Smooth muscle cell (in vitro differentiated cells): ENCODE measurements around the gene EAF1. TPM values are rescaled to one million over a fixed set of nuclear protein-coding genes. Genes with fewer than 3 reads are reported as not detected.

Experiments
- DNase-seq: peaks from one replicate; lab custom pipeline; 2025; ENCODE audit not compliant: unreplicated experiment; lab: John Stamatoyannopoulos, UW
- H2AFZ ChIP-seq: fragments of 200-600 bp; sonication (generic); 2 replicates; pipeline ENCODE4 v1.6.0; 2016; ENCODE audit warnings: antibody characterized with exemption, low read depth, mild to moderate bottlenecking
- H3F3A ChIP-seq: fragments of 200-600 bp; sonication (generic); 2 replicates; pipeline ENCODE4 v1.6.0; 2017; ENCODE audit warnings: antibody characterized with exemption, low read depth
- H3K27ac ChIP-seq: fragments of 200-600 bp; sonication (generic); 2 replicates; pipeline ENCODE4 v1.5.1; 2016; ENCODE audit warnings: low read depth, mild to moderate bottlenecking
- H3K27me3 ChIP-seq: fragments of 200-600 bp; sonication (generic); 2 replicates; pipeline ENCODE4 v1.6.1; 2016; ENCODE audit warnings: low read depth, mild to moderate bottlenecking
- H3K36me3 ChIP-seq: fragments of 200-600 bp; sonication (generic); 2 replicates; pipeline ENCODE4 v1.5.1; 2016; ENCODE audit warnings: low read depth
- H3K4me1 ChIP-seq: fragments of 200-600 bp; sonication (generic); 2 replicates; pipeline ENCODE4 v1.5.1; 2016; ENCODE audit warnings: low read depth
- H3K4me2 ChIP-seq: fragments of 200-600 bp; sonication (generic); 2 replicates; pipeline ENCODE4 v1.6.0; 2016; ENCODE audit warnings: mild to moderate bottlenecking
- H3K4me3 ChIP-seq: fragments of 200-600 bp; sonication (generic); 2 replicates; pipeline ENCODE4 v1.5.1; 2016; ENCODE audit warnings: mild to moderate bottlenecking
- H3K79me2 ChIP-seq: fragments of 200-600 bp; sonication (generic); 2 replicates; pipeline ENCODE4 v1.6.0; 2016; ENCODE audit warnings: low read depth, mild to moderate bottlenecking
- H3K9ac ChIP-seq: fragments of 200-600 bp; sonication (generic); 2 replicates; pipeline ENCODE4 v1.6.0; 2016; ENCODE audit warnings: low read depth
- H3K9me3 ChIP-seq: fragments of 200-600 bp; sonication (generic); replicated peaks from 2 replicates; pipeline ENCODE4 v1.5.1; 2016; ENCODE audit warnings: low read depth
- H4K20me1 ChIP-seq: fragments of 200-600 bp; sonication (generic); 2 replicates; pipeline ENCODE4 v1.6.0; 2016; ENCODE audit warnings: low read depth
- WGBS: methylation state at CpG from one replicate; pipeline ENCODE4 v1.1.7; 2016; ENCODE audit warnings: low lambda C conversion rate; 5-methylcytosine and 5-hydroxymethylcytosine counted together
- polyA plus RNA-seq: library from polyadenylated mRNA; unstranded; fragments of >200 nt; fragmentation: Nextera tagmentation; extraction: Ambion mirVana; gene quantifications from 2 replicates; pipeline ENCODE4 v1.2.1, GENCODE V29; 2016
- total RNA-seq: library from RNA; depleted of rRNA; stranded (reverse); fragments of >200 nt; gene quantifications from 2 replicates; pipeline ENCODE4 v1.2.3, GENCODE V29; 2014
- TF ChIP-seq, protein P1 (sequence below): fragments of 200-600 bp; sonication (generic); IDR thresholded peaks from 2 replicates; pipeline ENCODE4 v1.5.1; 2017; ENCODE audit warnings: borderline replicate concordance, mild to moderate bottlenecking, antibody characterized with exemption; ENCODE audit not compliant: insufficient read depth, poor library complexity, severe bottlenecking

Gene EAF1
- total and polyA plus RNA-seq, 2 experiments from 2014 or later = 9.5 to 22.1 TPM

DNA sequence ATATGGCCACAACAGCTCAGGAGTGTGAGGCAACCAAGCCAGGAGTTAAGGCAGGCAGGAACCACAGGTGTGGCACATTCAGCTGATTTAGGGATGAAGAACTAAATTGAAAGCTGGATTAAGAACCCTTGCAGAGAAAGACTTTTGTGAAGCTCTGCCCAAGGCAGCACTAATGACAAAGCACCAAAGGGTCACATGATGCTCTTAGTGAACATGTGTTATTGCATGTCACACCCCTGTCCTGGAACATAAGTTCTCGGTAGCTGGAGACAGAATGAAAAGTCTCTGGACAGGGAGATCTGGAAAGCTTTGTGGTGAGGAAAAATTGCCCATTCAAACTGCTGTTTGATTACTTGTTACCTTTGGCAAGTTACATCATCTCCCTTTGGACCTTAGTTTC, 3.2 kb downstream of the EAF1 start:
- DNase-seq = no peak
- H3K79me2 ChIP-seq = peaks cover 54% of the 10 kb centered on the region
- no peaks in the 10 kb centered on the region for H3F3A ChIP-seq
- H3K9me3 ChIP-seq = no peaks in the 10 kb centered on the region
- TF ChIP-seq, protein P1, sequence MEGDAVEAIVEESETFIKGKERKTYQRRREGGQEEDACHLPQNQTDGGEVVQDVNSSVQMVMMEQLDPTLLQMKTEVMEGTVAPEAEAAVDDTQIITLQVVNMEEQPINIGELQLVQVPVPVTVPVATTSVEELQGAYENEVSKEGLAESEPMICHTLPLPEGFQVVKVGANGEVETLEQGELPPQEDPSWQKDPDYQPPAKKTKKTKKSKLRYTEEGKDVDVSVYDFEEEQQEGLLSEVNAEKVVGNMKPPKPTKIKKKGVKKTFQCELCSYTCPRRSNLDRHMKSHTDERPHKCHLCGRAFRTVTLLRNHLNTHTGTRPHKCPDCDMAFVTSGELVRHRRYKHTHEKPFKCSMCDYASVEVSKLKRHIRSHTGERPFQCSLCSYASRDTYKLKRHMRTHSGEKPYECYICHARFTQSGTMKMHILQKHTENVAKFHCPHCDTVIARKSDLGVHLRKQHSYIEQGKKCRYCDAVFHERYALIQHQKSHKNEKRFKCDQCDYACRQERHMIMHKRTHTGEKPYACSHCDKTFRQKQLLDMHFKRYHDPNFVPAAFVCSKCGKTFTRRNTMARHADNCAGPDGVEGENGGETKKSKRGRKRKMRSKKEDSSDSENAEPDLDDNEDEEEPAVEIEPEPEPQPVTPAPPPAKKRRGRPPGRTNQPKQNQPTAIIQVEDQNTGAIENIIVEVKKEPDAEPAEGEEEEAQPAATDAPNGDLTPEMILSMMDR = no peak
- no peak overlapping the region for H3K4me3 ChIP-seq
- peaks cover 62% of the 10 kb centered on the region for H4K20me1 ChIP-seq
- no peak overlapping the region for H2AFZ ChIP-seq
- WGBS = 92% methylated on average over 1 of the region's 1 CpG
- H3K36me3 ChIP-seq = peaks cover 20% of the 10 kb centered on the region
- no peak overlapping the region for H3K27ac ChIP-seq
- no peaks in the 10 kb centered on the region for H3K27me3 ChIP-seq
- H3K9ac ChIP-seq = no peak overlapping the region
- peaks cover 14% of the 10 kb centered on the region for H3K4me1 ChIP-seq
- H3K4me2 ChIP-seq = no peak overlapping the region

DNA sequence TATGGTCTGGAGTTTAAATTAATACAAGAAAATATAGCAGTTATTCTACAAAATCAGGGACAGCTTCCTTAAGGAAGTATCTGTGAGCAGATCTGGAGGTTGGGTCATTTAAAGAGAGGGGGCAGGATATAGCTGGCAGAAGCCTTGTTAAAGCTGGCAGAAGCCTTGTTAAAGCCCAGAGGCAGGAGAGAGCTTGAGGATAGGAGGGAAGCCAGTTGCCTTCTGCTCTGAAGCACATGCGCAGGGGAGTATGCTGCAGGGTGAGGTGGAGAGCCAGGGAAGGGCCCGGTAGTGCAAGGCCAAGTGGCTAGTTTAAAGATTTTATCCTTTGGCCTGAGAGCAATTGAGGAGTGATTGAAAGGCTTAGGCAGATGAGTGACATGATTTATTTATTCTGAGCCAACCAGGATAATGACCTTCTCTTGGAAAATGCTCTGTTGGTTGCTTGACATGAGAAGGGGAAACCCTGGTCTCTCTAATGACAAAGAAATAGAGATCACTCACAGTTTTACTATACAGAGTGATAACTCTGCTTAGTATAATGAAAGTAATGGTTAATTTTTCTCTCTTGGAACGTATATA, 3.9 kb downstream of the EAF1 start:
- no peaks in the 10 kb centered on the region for H3K27me3 ChIP-seq
- peaks cover 13% of the 10 kb centered on the region for H3K4me1 ChIP-seq
- WGBS = 97% methylated on average over 3 of the region's 3 CpGs
- H2AFZ ChIP-seq = no peak overlapping the region
- peaks cover 70% of the 10 kb centered on the region for H4K20me1 ChIP-seq
- H3K4me2 ChIP-seq = no peak overlapping the region
- H3K4me3 ChIP-seq = no peak overlapping the region
- DNase-seq = no peak
- no peaks in the 10 kb centered on the region for H3F3A ChIP-seq
- H3K36me3 ChIP-seq = peaks cover 20% of the 10 kb centered on the region
- peaks cover 47% of the 10 kb centered on the region for H3K79me2 ChIP-seq
- no peaks in the 10 kb centered on the region for H3K9me3 ChIP-seq
- H3K9ac ChIP-seq = no peak overlapping the region
- H3K27ac ChIP-seq = no peak overlapping the region
- TF ChIP-seq, protein P1 = no peak

- no peak overlapping the region for H2AFZ ChIP-seq
- H3K9ac ChIP-seq = no peak overlapping the region
- H3K36me3 ChIP-seq = peaks cover 30% of the 10 kb centered on the region
- peaks cover 29% of the 10 kb centered on the region for H3K79me2 ChIP-seq
- 100% methylated on average over 1 of the region's 1 CpG for WGBS
- no peaks in the 10 kb centered on the region for H3K27me3 ChIP-seq
- no peak overlapping the region for H3K27ac ChIP-seq
- H3K4me1 ChIP-seq = peaks cover 4% of the 10 kb centered on the region
- no peak for DNase-seq
- H3K9me3 ChIP-seq = no peaks in the 10 kb centered on the region
- TF ChIP-seq, protein P1 = no peak
- no peak overlapping the region for H3K4me3 ChIP-seq
- H4K20me1 ChIP-seq = peaks cover 79% of the 10 kb centered on the region
- no peaks in the 10 kb centered on the region for H3F3A ChIP-seq
- no peak overlapping the region for H3K4me2 ChIP-seq
Observed at GRCh38 chr3:15433531-15433930, 6.1 kb downstream of the EAF1 start.

DNA sequence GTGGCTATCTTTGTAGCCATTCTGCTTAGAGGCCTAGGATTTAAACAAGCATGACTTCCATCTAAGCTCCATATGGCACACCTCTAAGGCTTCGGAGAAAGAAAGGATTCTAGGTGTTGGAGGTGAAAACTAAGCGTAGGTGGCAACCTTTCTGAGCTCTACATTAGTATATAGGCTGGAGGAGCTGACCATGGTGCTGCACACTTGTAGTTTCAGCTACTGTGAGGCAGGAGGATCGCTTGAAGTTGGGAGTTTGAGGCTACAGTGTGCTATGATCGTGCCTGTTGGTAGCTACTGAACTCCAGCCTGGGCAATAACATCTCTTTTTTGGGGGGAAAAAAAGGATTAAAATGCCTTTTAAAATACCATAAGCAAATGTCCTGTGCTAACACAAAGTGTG, 7.4 kb downstream of the EAF1 start:
- peaks cover 17% of the 10 kb centered on the region for H3K79me2 ChIP-seq
- no peak overlapping the region for H3K9ac ChIP-seq
- H3K4me2 ChIP-seq = no peak overlapping the region
- H3K9me3 ChIP-seq = no peaks in the 10 kb centered on the region
- H3K4me1 ChIP-seq = no peaks in the 10 kb centered on the region
- peaks cover 40% of the 10 kb centered on the region for H3K36me3 ChIP-seq
- H3K27me3 ChIP-seq = no peaks in the 10 kb centered on the region
- TF ChIP-seq, protein P1 = no peak
- WGBS = 95% methylated on average over 4 of the region's 4 CpGs
- H2AFZ ChIP-seq = no peak overlapping the region
- H4K20me1 ChIP-seq = peaks cover 68% of the 10 kb centered on the region
- no peaks in the 10 kb centered on the region for H3F3A ChIP-seq
- H3K4me3 ChIP-seq = no peak overlapping the region
- DNase-seq = no peak
- H3K27ac ChIP-seq = no peak overlapping the region
